GM12892 (cell line): ENCODE data around the gene PNKD.

ENCODE experiments used
- DNase-seq: peaks from one replicate; pipeline ENCODE4 v3.0.0; 2011; ENCODE audit not compliant: insufficient read length
- FAIRE-seq: peaks from 2 replicates; lab custom pipeline; 2011; peaks lifted over from hg19 to GRCh38; lab: Jason Lieb, UNC
- POLR2A ChIP-seq: IDR thresholded peaks from 2 replicates; pipeline ENCODE4 v1.6.1; 2011; ENCODE audit warnings: low read depth, low read length, control low read depth
- POLR2AphosphoS5 ChIP-seq: IDR thresholded peaks from 2 replicates; pipeline ENCODE4 v1.6.1; 2011; ENCODE audit warnings: low read depth, low read length, control low read depth
- TAF1 ChIP-seq: IDR thresholded peaks from 2 replicates; pipeline ENCODE4 v1.6.1; 2011; ENCODE audit warnings: low read depth, mild to moderate bottlenecking, control low read depth, low read length, borderline replicate concordance

The PNKD gene

GRCh38 chr2:218382785-218383184, 112.5 kb downstream of the PNKD start:
- TF ChIP-seq POLR2AphosphoS5 (no peak), TAF1 (no peak), POLR2A (no peak)
- FAIRE-seq: no peak
- no peak for DNase-seq

GRCh38 chr2:218383892-218384519, 113.7 kb downstream of the PNKD start:
- FAIRE-seq (no peak), DNase-seq (no peak)
- TF ChIP-seq TAF1 (no peak), POLR2AphosphoS5 (no peak), POLR2A (no peak)

- DNase-seq (no peak), FAIRE-seq (no peak)
Observed at GRCh38 chr2:218384975-218385374, 114.7 kb downstream of the PNKD start.

GRCh38 chr2:218386505-218387368, 116.4 kb downstream of the PNKD start:
- TF ChIP-seq POLR2A (no peak), POLR2AphosphoS5 (no peak), TAF1 (no peak)
- no peak for FAIRE-seq
- DNase-seq: no peak

More at GRCh38 chr2:218384975-218385374, 114.7 kb downstream of the PNKD start:
- TF ChIP-seq POLR2A: no peak
- TF ChIP-seq POLR2AphosphoS5: no peak

- DNase-seq: no peak
- TF ChIP-seq POLR2AphosphoS5 (no peak), POLR2A (no peak), TAF1 (no peak)
- FAIRE-seq: no peak
Observed at GRCh38 chr2:218387369-218388194, 117.3 kb downstream of the PNKD start.

- TF ChIP-seq POLR2A (no peak), POLR2AphosphoS5 (no peak), TAF1 (no peak)
- no peak for FAIRE-seq
- no peak for DNase-seq
Observed at GRCh38 chr2:218389333-218390150, 119.2 kb downstream of the PNKD start.

GRCh38 chr2:218391202-218391601, 120.9 kb downstream of the PNKD start:
- no peak for FAIRE-seq
- no peak for DNase-seq
- TF ChIP-seq POLR2AphosphoS5 (no peak), POLR2A (no peak)

- no peak for DNase-seq
- FAIRE-seq: no peak
- TF ChIP-seq TAF1: no peak
Observed at GRCh38 chr2:218392459-218392858, 122.1 kb downstream of the PNKD start.

- no peak for FAIRE-seq
- no peak for DNase-seq
- TF ChIP-seq POLR2A: no peak
- TF ChIP-seq POLR2AphosphoS5: no peak
- no peak for TF ChIP-seq TAF1
Observed at GRCh38 chr2:218392891-218393462, 122.7 kb downstream of the PNKD start.

- DNase-seq (no peak), FAIRE-seq (no peak)
Observed at GRCh38 chr2:218393750-218394290, 123.5 kb downstream of the PNKD start.

More at GRCh38 chr2:218393750-218394290, 123.5 kb downstream of the PNKD start:
- TF ChIP-seq TAF1: no peak
- no peak for TF ChIP-seq POLR2A
- no peak for TF ChIP-seq POLR2AphosphoS5
